HL-60 (cell line): ENCODE data around the gene REL.
"Not testable (repeated sequence)": the region's sequence is repeated elsewhere in the genome, so short reads cannot be mapped to it uniquely, and the experiment has no call there.

ENCODE experiments used
- DNase-seq, 2 experiments: peaks; one replicate each; pipeline ENCODE4 v3.0.0-alpha.2; 2010 to 2020; ENCODE audit warnings: low read depth in 1 of 2, low spot score in 1 of 2
- H3K27ac ChIP-seq: fragments of 250-450 bp; sonication (Bioruptor Pico); replicated peaks from 2 replicates; pipeline ENCODE4 v1.5.1; 2020; ENCODE audit warnings: mild to moderate bottlenecking, moderate library complexity
- H3K27me3 ChIP-seq: fragments of 250-450 bp; sonication (Bioruptor Pico); 2 replicates; pipeline ENCODE4 v1.5.1; 2021; ENCODE audit warnings: mild to moderate bottlenecking, moderate library complexity; ENCODE audit not compliant: insufficient read depth, poor library complexity, severe bottlenecking
- H3K4me3 ChIP-seq: replicated peaks from 2 replicates; pipeline ENCODE4 v1.5.1; 2011; ENCODE audit warnings: mild to moderate bottlenecking, control low read depth, low read length; ENCODE audit not compliant: insufficient read depth
- CTCF ChIP-seq: IDR thresholded peaks from one replicate; pipeline ENCODE4 v1.5.1; 2011; ENCODE audit warnings: low read length, control low read depth, inconsistent platforms; ENCODE audit not compliant: insufficient read depth
- GABPA ChIP-seq: IDR thresholded peaks from 2 replicates; pipeline ENCODE4 v1.6.1; 2012; ENCODE audit warnings: low read depth
- POLR2AphosphoS5 ChIP-seq: IDR thresholded peaks from 2 replicates; pipeline ENCODE4 v1.6.1; 2012; ENCODE audit warnings: low read depth
- SPI1 ChIP-seq: IDR thresholded peaks from 2 replicates; pipeline ENCODE4 v1.6.1; 2012; ENCODE audit warnings: low read depth, mild to moderate bottlenecking, borderline replicate concordance
- TF ChIP-seq, protein P1 (sequence below): IDR thresholded peaks from 2 replicates; pipeline ENCODE4 v1.6.1; 2012; ENCODE audit warnings: low read depth; ENCODE audit not compliant: insufficient replicate concordance

Gene REL

GRCh38 chr2:60905867-60906266, 24.5 kb downstream of the REL start:
- DNase-seq, H3K4me3 ChIP-seq, H3K27ac ChIP-seq, H3K27me3 ChIP-seq: not testable (repeated sequence)

- TF ChIP-seq, protein P1, sequence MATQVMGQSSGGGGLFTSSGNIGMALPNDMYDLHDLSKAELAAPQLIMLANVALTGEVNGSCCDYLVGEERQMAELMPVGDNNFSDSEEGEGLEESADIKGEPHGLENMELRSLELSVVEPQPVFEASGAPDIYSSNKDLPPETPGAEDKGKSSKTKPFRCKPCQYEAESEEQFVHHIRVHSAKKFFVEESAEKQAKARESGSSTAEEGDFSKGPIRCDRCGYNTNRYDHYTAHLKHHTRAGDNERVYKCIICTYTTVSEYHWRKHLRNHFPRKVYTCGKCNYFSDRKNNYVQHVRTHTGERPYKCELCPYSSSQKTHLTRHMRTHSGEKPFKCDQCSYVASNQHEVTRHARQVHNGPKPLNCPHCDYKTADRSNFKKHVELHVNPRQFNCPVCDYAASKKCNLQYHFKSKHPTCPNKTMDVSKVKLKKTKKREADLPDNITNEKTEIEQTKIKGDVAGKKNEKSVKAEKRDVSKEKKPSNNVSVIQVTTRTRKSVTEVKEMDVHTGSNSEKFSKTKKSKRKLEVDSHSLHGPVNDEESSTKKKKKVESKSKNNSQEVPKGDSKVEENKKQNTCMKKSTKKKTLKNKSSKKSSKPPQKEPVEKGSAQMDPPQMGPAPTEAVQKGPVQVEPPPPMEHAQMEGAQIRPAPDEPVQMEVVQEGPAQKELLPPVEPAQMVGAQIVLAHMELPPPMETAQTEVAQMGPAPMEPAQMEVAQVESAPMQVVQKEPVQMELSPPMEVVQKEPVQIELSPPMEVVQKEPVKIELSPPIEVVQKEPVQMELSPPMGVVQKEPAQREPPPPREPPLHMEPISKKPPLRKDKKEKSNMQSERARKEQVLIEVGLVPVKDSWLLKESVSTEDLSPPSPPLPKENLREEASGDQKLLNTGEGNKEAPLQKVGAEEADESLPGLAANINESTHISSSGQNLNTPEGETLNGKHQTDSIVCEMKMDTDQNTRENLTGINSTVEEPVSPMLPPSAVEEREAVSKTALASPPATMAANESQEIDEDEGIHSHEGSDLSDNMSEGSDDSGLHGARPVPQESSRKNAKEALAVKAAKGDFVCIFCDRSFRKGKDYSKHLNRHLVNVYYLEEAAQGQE, result no peak
- TF ChIP-seq POLR2AphosphoS5, result no peak
- no peak for TF ChIP-seq CTCF
- no peak for TF ChIP-seq SPI1
- TF ChIP-seq GABPA, result no peak
- Histone ChIP-seq H3K4me3 (no peak overlapping the region), H3K27me3 (no peaks in the 10 kb centered on the region), H3K27ac (no peak overlapping the region)
- DNase-seq, result no peak
Observed at GRCh38 chr2:60906395-60906794, 25.0 kb downstream of the REL start.

- DNase-seq, result no peak
Observed at GRCh38 chr2:60907329-60907728, 26.0 kb downstream of the REL start.

More at GRCh38 chr2:60907329-60907728, 26.0 kb downstream of the REL start:
- no peak overlapping the region for H3K4me3 ChIP-seq
- no peak overlapping the region for H3K27ac ChIP-seq
- no peaks in the 10 kb centered on the region for H3K27me3 ChIP-seq
- no peak for TF ChIP-seq SPI1
- TF ChIP-seq, protein P1, result no peak
- TF ChIP-seq CTCF, result no peak
- no peak for TF ChIP-seq GABPA
- no peak for TF ChIP-seq POLR2AphosphoS5
